GM18505 (cell line): ENCODE measurements around the gene WNT10A.
"Not testable (repeated sequence)": the region's sequence is repeated elsewhere in the genome, so short reads cannot be mapped to it uniquely, and the experiment has no call there.

Source experiments
- ATAC-seq: cut with Tn5 transposase; IDR thresholded peaks from one replicate; pipeline ENCODE4 v1.9.1; 2021; ENCODE audit not compliant: unreplicated experiment
- POLR2A ChIP-seq: IDR thresholded peaks from 4 replicates; pipeline ENCODE4 v1.6.1; 2011; ENCODE audit warnings: borderline replicate concordance; ENCODE audit not compliant: insufficient read depth, insufficient read length; ENCODE audit errors: extremely low read depth

WNT10A gene

DNA sequence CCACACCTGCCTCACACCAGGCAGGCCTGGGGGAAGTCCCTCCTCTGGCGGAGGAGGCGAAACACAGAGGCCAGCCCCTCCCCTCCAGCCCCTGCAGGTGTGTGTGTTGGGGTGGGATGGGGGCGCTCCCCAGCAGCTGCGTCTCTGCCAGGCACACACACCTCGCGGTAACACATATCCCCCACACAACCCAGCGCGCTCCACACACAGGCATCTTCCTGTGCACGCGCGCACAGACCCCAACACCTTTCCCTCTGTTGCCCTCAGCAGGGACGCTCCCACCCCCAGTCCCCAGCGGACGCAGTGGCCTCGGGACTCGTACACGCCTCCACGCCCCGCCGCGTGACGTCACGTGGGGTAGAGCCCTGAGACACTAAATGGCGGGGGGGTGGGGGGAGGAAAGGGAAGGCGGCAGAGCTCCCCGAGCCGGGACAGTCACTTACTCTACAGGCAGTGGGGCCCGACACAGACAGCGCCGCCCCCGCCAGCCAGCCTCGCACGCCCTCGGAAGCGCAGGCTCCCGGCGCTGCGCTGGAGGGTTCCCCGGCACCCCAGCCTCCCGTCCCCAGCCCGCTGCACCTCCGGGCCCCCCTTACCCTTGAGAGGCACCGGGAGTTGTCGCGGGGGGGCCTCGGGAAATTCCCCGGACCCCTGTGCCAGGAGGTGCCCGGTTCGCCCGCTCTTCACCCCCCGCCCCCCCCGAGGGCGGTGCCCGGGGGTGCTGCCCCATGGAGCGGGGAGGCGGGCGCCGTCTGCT is at the start of gene WNT10A:
Gene WNT10A, plus strand, starts transcription at position 751 of the 757 bp plus-strand sequence. CDS start 144 bp downstream, outside the sequence.
- TF ChIP-seq POLR2A = peak; percentile 48
- peak; percentile 63 for ATAC-seq

DNA sequence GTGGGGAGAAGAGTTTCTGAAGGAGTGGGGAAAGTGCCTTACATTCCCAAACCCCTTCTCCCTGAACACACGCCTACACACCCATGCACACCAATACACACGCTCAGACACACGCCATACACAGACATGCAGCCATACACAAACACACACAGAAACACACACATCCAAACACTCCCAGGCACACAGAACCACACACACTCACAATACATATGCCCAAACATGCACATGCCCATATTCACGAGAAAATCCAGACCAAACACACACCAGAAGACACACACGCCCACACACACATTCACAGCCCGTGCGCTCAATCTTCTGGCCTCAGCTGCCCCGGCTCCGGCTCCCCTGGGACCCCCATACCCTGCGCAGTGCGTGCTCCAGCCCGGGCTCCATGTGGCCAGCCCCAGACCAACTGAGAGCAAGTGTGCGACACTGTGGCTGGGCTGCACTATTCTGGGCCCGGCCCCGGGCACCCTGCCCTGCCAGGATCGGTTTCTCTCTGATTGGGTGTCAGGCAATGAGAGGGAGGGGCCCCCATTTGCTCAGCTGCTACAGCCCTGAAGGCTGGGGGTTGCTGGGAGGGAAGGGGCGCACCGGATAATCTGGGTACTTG is 49.2 kb upstream of the WNT10A start, which contains the start of gene PRKAG3:
Gene PRKAG3, minus strand, starts transcription at position 426 of the 613 bp plus-strand sequence.
- TF ChIP-seq POLR2A = no peak

DNA sequence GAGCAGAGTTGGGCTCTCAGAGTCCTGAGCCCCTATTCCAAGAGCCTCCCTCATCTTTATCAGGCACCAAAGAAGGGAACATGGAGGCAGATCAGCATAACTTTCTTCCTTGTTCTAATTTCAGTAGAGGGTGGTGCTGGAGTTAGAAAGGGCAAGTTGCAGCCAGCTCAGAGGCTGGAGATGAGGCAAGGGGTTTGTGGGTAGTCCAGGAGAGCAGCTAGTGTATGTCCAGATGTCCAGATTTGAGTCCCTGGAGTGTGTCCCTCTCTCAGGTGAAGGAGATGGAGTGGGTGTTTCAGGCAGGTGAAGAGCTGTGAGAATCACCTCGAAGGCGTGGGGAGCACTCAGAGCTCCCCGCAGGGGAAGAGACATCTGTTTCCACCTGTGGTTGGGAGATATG is 48.6 kb upstream of the WNT10A start:
- ATAC-seq = no peak
- no peak for TF ChIP-seq POLR2A

More for the DNA sequence above, 49.2 kb upstream of the WNT10A start, which contains the start of gene PRKAG3:
- no peak for ATAC-seq

DNA sequence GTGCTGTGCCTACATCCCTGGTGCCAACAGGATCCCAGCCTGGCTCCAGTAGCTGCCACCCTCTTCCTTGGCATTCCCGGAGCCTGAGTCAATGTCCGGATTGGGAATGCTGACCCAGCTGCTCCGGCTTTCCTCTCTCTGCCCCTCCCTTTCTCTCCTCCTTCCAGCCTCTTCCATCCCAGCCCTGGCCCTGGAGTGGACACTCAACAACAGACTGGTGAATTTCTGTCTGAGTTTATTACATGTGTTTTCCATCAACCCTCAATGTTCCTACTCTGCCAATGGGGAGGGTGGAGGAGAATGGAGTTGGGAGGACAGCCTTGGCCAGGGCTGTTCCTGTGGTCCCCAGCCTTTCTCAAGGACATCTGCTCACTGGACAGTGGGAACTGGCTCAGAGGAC is 48.1 kb upstream of the WNT10A start:
- ATAC-seq = no peak

DNA sequence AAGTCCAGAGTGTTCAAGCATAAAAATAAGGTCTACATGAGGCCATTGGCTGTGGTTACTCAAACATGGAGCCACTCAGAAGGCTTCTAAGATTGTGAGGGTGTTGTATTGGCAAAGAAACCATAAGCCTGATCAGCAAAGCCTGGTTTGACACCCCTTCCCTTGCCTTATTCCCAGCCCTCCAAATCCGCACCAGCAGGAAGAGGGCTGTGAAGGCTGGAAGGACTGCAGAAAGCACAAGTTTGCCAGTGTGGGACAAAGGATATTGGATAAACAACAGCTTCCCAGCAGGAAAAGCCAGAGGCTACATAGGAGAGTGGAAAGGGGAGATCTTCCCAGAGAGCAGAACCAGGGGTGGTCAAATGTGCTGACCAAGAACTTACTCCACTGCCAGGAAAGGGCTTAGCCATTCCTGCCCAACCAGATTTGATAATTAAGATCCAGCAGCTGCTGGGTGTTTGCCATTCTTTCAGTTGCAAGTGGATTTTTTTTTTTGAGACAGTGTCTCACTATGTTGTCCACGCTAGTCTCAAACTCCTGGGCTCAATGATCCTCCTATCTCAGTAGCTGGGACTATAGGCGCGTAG is 47.5 kb upstream of the WNT10A start:
- no peak for ATAC-seq
- TF ChIP-seq POLR2A = no peak

More for the DNA sequence above, 48.1 kb upstream of the WNT10A start:
- no peak for TF ChIP-seq POLR2A

DNA sequence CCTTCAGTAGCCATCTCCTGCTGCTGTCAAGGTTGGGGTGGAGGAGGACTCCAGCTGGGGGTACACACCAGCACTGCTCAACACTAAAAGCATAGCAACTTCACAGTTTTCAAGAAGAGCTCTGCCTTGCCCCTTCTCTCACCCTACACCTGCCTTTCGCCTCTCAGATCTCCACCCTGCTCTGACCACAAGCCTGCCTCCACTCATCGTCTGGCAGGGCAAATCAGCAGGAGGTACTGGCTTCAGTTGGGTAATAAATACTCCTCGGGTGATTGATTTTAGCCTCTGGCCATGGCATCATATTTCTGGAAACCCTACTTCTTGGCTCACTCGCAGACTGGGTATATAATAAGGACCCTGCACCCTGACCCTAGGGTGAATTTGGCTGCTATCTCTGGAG is 46.0 kb upstream of the WNT10A start:
- no peak for TF ChIP-seq POLR2A
- ATAC-seq = no peak

DNA sequence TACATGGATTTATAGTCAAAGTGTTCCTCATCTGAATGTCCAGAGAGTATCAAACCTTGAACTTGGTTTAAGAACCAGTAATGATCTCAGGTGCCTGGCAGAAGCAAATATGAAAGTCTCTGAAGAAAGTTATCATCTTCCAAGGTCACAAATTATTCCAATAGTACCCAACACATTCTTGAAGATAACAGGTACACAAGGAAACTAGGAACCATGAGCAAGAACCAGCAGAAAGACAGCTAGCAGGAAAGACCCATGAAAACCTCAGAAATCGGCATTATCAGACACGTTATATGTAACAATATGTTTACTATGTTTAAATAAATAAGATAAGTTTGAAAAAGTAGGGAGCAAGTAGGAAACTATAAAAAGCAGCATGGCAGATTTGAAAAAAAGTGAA is 43.2 kb upstream of the WNT10A start:
- ATAC-seq = no peak
- TF ChIP-seq POLR2A = no peak

DNA sequence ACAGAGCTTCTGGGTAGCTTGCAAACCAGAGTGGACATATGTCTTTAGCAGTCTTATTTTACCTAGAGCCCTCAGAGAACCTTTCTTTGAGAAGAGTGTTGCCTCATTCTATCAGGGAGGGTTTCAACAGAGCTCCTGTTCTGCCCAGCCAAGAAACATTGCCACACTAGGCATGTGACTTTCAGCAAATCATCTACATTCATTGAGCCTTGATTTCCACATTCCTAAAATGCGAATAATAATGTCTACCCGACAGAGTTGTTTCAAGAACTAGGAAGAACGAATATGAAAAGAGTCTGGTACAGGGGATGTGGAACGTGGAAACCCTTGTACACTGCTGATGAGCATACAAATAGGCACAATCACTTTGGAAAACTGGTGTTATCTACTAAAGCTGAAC is 41.2 kb upstream of the WNT10A start:
- ATAC-seq = no peak
- TF ChIP-seq POLR2A = no peak

DNA sequence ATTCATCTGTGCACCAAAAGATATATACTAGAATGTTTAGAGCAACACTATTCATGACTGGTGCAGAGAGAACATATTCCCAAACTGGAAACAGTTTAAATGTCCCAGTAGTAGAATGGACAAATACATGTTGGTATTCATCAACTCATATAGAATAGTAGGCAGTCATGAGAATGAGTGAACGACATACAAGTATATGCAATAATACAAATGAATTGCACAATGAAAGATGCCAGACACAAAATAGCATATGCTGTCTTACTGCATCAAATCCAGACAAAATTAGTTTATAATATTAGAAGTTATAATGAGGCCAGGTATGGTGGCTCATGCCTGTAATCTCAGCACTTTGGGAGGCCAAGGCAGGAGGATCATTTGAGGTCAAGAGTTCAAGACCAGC is 40.8 kb upstream of the WNT10A start:
- no peak for ATAC-seq
- TF ChIP-seq POLR2A = no peak

DNA sequence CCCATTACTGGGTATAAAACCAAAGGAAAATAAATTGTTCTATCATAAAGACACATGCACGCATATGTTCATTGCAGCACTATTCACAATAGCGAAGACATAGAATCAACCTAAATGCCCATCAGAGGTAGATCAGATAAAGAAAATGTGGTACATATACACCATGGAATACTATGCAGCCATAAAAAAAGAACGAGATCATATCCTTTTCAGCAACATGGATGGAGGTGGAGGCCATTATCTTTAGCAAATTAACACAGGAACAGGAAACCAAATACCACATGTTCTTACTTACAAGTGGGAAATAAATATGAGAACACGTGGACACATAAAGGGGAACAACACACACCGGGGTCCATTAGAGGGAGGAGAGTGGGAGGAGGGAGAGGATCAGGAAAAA is 36.3 kb upstream of the WNT10A start:
- ATAC-seq = not testable (repeated sequence)

DNA sequence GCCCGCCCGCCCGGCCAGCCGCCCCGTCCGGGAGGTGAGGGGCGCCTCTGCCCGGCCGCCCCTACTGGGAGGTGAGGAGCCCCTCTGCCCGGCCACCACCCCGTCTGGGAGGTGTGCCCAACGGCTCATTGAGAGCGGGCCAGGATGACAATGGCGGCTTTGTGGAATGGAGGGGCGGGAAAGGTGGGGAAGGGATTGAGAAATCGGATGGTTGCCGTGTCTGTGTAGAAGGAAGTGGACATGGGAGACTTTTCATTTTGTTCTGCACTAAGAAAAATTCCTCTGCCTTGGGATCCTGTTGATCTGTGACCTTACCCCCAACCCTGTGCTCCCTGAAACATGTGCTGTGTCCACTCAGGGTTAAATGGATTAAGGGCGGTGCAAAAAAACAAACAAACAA is 33.7 kb upstream of the WNT10A start:
- not testable (repeated sequence) for ATAC-seq

DNA sequence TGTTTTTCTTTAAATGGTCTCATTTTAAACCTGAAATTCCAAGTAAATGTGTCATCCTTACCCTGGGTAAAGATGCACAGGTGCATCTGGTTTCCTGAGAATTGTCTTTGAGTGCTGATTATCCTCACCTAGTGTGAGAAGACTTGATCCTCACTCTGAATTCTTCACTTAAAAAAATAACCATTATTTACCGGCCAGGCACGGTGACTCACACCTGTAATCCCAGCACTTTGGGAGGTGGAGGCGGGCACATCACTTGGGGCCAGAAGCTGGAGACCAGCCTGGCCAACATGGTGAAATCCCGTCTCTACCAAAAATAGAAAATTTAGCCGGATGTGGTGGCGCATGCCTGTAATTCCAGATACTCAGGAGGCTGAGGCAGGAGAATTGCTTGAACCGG is 30.9 kb upstream of the WNT10A start:
- TF ChIP-seq POLR2A = no peak
- ATAC-seq = no peak

DNA sequence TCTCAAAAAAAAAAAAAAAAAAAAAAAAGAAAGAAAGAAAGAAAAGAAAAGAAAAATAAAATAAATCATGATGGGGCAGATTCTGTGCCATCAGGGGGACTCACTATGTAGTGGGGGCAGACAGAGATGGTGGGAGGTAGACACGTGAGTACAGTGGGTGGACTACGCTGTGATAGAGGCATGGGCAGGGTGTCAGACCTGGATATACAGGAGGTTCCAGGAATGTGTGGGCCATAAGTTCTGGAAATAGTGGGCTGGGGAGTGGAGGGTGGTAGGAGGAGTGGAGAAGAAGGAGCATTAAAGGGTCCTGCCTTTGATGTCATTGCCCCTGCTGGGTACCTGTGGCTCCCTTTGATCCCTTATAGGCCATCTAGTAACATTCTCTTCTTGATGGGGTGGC is 29.9 kb upstream of the WNT10A start:
- no peak for ATAC-seq
- TF ChIP-seq POLR2A = no peak

DNA sequence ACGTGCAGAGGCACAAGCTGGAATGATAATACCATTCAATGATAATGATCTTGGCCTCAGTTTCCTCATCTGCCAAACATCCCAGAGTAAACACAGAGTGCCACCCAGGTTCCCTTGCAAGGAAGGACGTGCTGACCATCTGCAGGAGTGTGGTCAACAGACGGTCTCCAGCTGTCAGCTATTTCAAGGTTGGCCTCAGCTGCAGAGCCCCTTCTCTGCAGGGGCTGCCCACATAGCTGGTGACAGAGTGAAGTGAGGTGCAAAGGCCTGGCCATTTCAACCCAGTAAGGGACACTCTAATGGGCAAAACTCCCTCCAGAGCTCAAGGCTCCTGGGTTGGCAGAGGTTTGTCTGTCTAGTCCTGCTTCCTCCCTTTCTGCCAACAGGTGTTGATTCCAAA is 29.4 kb upstream of the WNT10A start:
- TF ChIP-seq POLR2A = no peak
- no peak for ATAC-seq

DNA sequence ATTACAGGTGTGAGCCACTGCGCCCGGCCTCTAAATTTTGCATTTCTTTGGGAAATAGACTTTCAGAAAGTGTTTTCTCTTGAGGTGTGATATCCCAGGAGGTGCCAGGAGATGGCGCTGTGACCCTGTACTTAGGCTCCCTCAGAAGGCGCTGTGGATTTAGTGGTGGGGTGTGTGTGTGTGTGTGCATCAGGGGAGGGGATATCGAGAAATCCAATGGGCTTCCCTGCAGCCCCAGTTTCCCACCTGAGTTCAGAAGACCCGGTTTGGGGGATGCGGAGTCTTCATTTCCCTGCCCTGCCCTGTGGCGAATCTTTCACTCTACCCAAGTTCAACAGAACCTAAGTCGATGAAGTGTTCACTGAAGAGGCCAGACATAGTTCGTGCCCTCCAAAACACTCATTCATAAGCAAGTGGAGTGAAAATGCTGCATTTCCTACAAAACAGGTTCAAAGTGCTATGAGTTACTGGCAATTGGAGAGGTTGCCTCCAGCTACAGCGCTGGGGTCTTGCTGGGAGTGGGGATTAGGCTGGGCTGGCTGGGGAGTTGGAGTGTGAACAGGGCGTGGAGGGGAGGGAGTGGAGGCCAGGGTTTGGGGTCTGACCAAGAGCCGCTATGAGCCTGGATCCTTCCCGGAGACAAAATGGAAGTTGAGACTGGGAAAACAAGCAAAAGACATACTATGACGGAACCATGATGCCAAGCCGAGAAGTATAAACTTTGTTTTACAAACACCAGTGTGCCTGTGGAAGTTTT is 27.6 kb upstream of the WNT10A start:
- TF ChIP-seq POLR2A = no peak
- ATAC-seq = no peak
